Measurements from ENCODE around the gene IGFALS.

- TF ChIP-seq CTCF (IDR thresholded peaks at IDR 0.05; ENCODE audit: low read length) (no peak), EZH2phosphoT487 (IDR thresholded peaks at IDR 0.05; ENCODE audit: low read length) (no peak)
Measured at GRCh38 chr16:1769402-1770300, 23.9 kb downstream of the IGFALS start.

All from MM.1S (cell line).